OCI-LY7 (cell line): ENCODE results near the gene PKNOX1.

Experiments used
- EZH2phosphoT487 ChIP-seq: fragments of 200-600 bp; sonication (generic); IDR thresholded peaks from 2 replicates; pipeline ENCODE4 v1.6.1; 2018; ENCODE audit warnings: low read depth, borderline replicate concordance, mild to moderate bottlenecking, mixed run types, antibody characterized with exemption, low read length, moderate library complexity, mixed read lengths
- TF ChIP-seq, protein P1 (sequence below): fragments of 200-600 bp; sonication (generic); conservative IDR thresholded peaks from 2 replicates; pipeline ENCODE4 v1.5.1; 2014; ENCODE audit warnings: mild to moderate bottlenecking, antibody characterized with exemption, low read length, moderate library complexity, mixed read lengths

DNA sequence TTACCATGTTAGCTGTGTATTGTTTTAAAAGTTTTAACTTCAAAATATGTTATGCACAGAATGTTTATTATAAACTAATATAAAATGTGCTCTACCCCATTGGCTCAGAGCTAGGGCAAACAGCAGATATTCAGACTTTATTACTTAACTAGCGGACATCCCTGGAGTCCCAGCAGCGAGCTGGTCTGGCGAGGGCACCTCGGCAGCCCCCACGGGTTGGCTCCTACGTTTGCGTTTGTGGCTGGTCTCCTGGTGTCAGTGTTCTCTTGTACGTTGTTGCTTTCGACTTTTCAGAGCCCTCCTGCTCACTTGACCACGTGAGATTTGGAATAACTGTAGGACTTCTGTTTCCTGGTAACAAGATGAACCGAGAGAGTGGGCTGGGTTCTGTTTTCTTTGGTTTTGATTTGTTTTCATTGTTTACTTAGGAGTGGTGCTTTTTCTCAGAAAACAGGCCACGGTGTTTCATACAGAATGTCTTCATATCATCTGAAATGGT lies 56.8 kb downstream of the PKNOX1 start:
- TF ChIP-seq, protein P1, sequence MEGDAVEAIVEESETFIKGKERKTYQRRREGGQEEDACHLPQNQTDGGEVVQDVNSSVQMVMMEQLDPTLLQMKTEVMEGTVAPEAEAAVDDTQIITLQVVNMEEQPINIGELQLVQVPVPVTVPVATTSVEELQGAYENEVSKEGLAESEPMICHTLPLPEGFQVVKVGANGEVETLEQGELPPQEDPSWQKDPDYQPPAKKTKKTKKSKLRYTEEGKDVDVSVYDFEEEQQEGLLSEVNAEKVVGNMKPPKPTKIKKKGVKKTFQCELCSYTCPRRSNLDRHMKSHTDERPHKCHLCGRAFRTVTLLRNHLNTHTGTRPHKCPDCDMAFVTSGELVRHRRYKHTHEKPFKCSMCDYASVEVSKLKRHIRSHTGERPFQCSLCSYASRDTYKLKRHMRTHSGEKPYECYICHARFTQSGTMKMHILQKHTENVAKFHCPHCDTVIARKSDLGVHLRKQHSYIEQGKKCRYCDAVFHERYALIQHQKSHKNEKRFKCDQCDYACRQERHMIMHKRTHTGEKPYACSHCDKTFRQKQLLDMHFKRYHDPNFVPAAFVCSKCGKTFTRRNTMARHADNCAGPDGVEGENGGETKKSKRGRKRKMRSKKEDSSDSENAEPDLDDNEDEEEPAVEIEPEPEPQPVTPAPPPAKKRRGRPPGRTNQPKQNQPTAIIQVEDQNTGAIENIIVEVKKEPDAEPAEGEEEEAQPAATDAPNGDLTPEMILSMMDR = no peak
- TF ChIP-seq EZH2phosphoT487 = no peak
